ENCODE measurements around the gene POLE4. TPM values are rescaled to one million over a fixed set of nuclear protein-coding genes. Genes with fewer than 3 reads are reported as not detected.
A peak's percentile ranks its signal among the peaks of the same experiment; 100 is the strongest.

Gene POLE4
- polyA plus RNA-seq, result 10 to 100 TPM; 21.3 to 30.9 TPM

- Histone ChIP-seq H3K36me3 (ENCODE audit: control insufficient read depth in 2 of 2, insufficient read depth in 2 of 2, low read length in 1 of 2) (no peaks in the 10 kb centered on the region), H3K4me3 (ENCODE audit: low read depth in 1 of 2, low read length in 2 of 2) (peak within 1 kb of the TSS; percentile 66 to 86), H3K9me3 (ENCODE audit: control insufficient read depth in 2 of 2, insufficient read depth in 1 of 2, low read depth in 1 of 2, low read length in 1 of 2) (no peaks in the 10 kb centered on the region), H3K27me3 (ENCODE audit: control insufficient read depth in 1 of 2, insufficient read depth in 2 of 2, low read length in 2 of 2) (no peaks in the 10 kb centered on the region), H3K27ac (ENCODE audit: low read depth in 2 of 2, low read length in 1 of 2) (peak within 1 kb of the TSS; percentile 93 to 97), H3K4me1 (ENCODE audit: control insufficient read depth in 2 of 2, insufficient read depth in 2 of 2, low read length in 1 of 2) (peaks cover 4 to 9% of the 10 kb centered on the region in 2 donors)
- 0 to 1% methylated on average over 66 to 81 of the region's 81 CpGs for WGBS, 2 donors
These were observed at the start of gene POLE4 for GRCh38 chr2:74958274-74959105. TSS of gene POLE4 (plus strand) at chr2:74958643. CDS start at chr2:74958680, 37 bp downstream.

GRCh38 chr2:74908748-74909444 is 49.5 kb upstream of the POLE4 start:
- Histone ChIP-seq H3K27ac (ENCODE audit: low read depth in 2 of 2, low read length in 1 of 2) (no peak overlapping the region), H3K36me3 (ENCODE audit: control insufficient read depth in 2 of 2, insufficient read depth in 2 of 2, low read length in 1 of 2) (no peaks in the 10 kb centered on the region), H3K9me3 (ENCODE audit: control insufficient read depth in 2 of 2, insufficient read depth in 1 of 2, low read depth in 1 of 2, low read length in 1 of 2) (no peaks in the 10 kb centered on the region), H3K27me3 (ENCODE audit: control insufficient read depth in 1 of 2, insufficient read depth in 2 of 2, low read length in 2 of 2) (no peaks in the 10 kb centered on the region), H3K4me1 (ENCODE audit: control insufficient read depth in 2 of 2, insufficient read depth in 2 of 2, low read length in 1 of 2) (no peaks in the 10 kb centered on the region), H3K4me3 (ENCODE audit: low read depth in 1 of 2, low read length in 2 of 2) (peak overlapping the region in 1 of 2 donors; percentile 2)
- 28 to 31% methylated on average over 31 of the region's 31 CpGs for WGBS, 2 donors

- H3K4me1 ChIP-seq (ENCODE audit: control insufficient read depth in 2 of 2, insufficient read depth in 2 of 2, low read length in 1 of 2), result no peaks in the 10 kb centered on the region
- no peaks in the 10 kb centered on the region for H3K9me3 ChIP-seq (ENCODE audit: control insufficient read depth in 2 of 2, insufficient read depth in 1 of 2, low read depth in 1 of 2, low read length in 1 of 2)
- no peaks in the 10 kb centered on the region for H3K36me3 ChIP-seq (ENCODE audit: control insufficient read depth in 2 of 2, insufficient read depth in 2 of 2, low read length in 1 of 2)
- H3K27ac ChIP-seq (ENCODE audit: low read depth in 2 of 2, low read length in 1 of 2), result no peak overlapping the region
- H3K4me3 ChIP-seq (ENCODE audit: low read depth in 1 of 2, low read length in 2 of 2), result no peak overlapping the region
- H3K27me3 ChIP-seq (ENCODE audit: control insufficient read depth in 1 of 2, insufficient read depth in 2 of 2, low read length in 2 of 2), result no peaks in the 10 kb centered on the region
- WGBS, 2 donors, result 78 to 82% methylated on average over 1 of the region's 1 CpG
These were observed 48.2 kb upstream of the POLE4 start for GRCh38 chr2:74910245-74910644.

- WGBS, 2 donors, result 60 to 69% methylated on average over 4 of the region's 4 CpGs
- no peak overlapping the region for H3K27ac ChIP-seq (ENCODE audit: low read depth in 2 of 2, low read length in 1 of 2)
- H3K4me1 ChIP-seq (ENCODE audit: control insufficient read depth in 2 of 2, insufficient read depth in 2 of 2, low read length in 1 of 2), result no peaks in the 10 kb centered on the region
- no peaks in the 10 kb centered on the region for H3K36me3 ChIP-seq (ENCODE audit: control insufficient read depth in 2 of 2, insufficient read depth in 2 of 2, low read length in 1 of 2)
- no peaks in the 10 kb centered on the region for H3K27me3 ChIP-seq (ENCODE audit: control insufficient read depth in 1 of 2, insufficient read depth in 2 of 2, low read length in 2 of 2)
- H3K9me3 ChIP-seq (ENCODE audit: control insufficient read depth in 2 of 2, insufficient read depth in 1 of 2, low read depth in 1 of 2, low read length in 1 of 2), result no peaks in the 10 kb centered on the region
- no peak overlapping the region for H3K4me3 ChIP-seq (ENCODE audit: low read depth in 1 of 2, low read length in 2 of 2)
These were observed 47.4 kb upstream of the POLE4 start for GRCh38 chr2:74911061-74911460.

- Histone ChIP-seq H3K4me3 (ENCODE audit: low read depth in 1 of 2, low read length in 2 of 2) (no peak overlapping the region), H3K4me1 (ENCODE audit: control insufficient read depth in 2 of 2, insufficient read depth in 2 of 2, low read length in 1 of 2) (peaks cover 2 to 4% of the 10 kb centered on the region in 2 donors), H3K27me3 (ENCODE audit: control insufficient read depth in 1 of 2, insufficient read depth in 2 of 2, low read length in 2 of 2) (no peaks in the 10 kb centered on the region), H3K27ac (ENCODE audit: low read depth in 2 of 2, low read length in 1 of 2) (no peak overlapping the region), H3K9me3 (ENCODE audit: control insufficient read depth in 2 of 2, insufficient read depth in 1 of 2, low read depth in 1 of 2, low read length in 1 of 2) (no peaks in the 10 kb centered on the region), H3K36me3 (ENCODE audit: control insufficient read depth in 2 of 2, insufficient read depth in 2 of 2, low read length in 1 of 2) (no peaks in the 10 kb centered on the region)
- WGBS, 2 donors, result 67 to 72% methylated on average over 4 of the region's 4 CpGs
These were observed 42.7 kb upstream of the POLE4 start for GRCh38 chr2:74915743-74916142.

GRCh38 chr2:74916394-74916793 is 42.0 kb upstream of the POLE4 start:
- Histone ChIP-seq H3K4me1 (ENCODE audit: control insufficient read depth in 2 of 2, insufficient read depth in 2 of 2, low read length in 1 of 2) (peaks cover 2 to 4% of the 10 kb centered on the region in 2 donors), H3K4me3 (ENCODE audit: low read depth in 1 of 2, low read length in 2 of 2) (no peak overlapping the region), H3K9me3 (ENCODE audit: control insufficient read depth in 2 of 2, insufficient read depth in 1 of 2, low read depth in 1 of 2, low read length in 1 of 2) (no peaks in the 10 kb centered on the region), H3K27me3 (ENCODE audit: control insufficient read depth in 1 of 2, insufficient read depth in 2 of 2, low read length in 2 of 2) (no peaks in the 10 kb centered on the region), H3K27ac (ENCODE audit: low read depth in 2 of 2, low read length in 1 of 2) (no peak overlapping the region), H3K36me3 (ENCODE audit: control insufficient read depth in 2 of 2, insufficient read depth in 2 of 2, low read length in 1 of 2) (no peaks in the 10 kb centered on the region)
- WGBS, 2 donors, result 64 to 70% methylated on average over 2 of the region's 2 CpGs

GRCh38 chr2:74917702-74918619 is 40.5 kb upstream of the POLE4 start:
- H3K36me3 ChIP-seq (ENCODE audit: control insufficient read depth in 2 of 2, insufficient read depth in 2 of 2, low read length in 1 of 2), result no peaks in the 10 kb centered on the region
- peaks cover 2 to 4% of the 10 kb centered on the region in 2 donors for H3K4me1 ChIP-seq (ENCODE audit: control insufficient read depth in 2 of 2, insufficient read depth in 2 of 2, low read length in 1 of 2)
- no peak overlapping the region for H3K27ac ChIP-seq (ENCODE audit: low read depth in 2 of 2, low read length in 1 of 2)
- 78 to 81% methylated on average over 20 of the region's 20 CpGs for WGBS, 2 donors
- no peak overlapping the region for H3K4me3 ChIP-seq (ENCODE audit: low read depth in 1 of 2, low read length in 2 of 2)
- H3K27me3 ChIP-seq (ENCODE audit: control insufficient read depth in 1 of 2, insufficient read depth in 2 of 2, low read length in 2 of 2), result no peaks in the 10 kb centered on the region
- H3K9me3 ChIP-seq (ENCODE audit: control insufficient read depth in 2 of 2, insufficient read depth in 1 of 2, low read depth in 1 of 2, low read length in 1 of 2), result no peaks in the 10 kb centered on the region

GRCh38 chr2:74919827-74920226 is 38.6 kb upstream of the POLE4 start:
- H3K9me3 ChIP-seq (ENCODE audit: control insufficient read depth in 2 of 2, insufficient read depth in 1 of 2, low read depth in 1 of 2, low read length in 1 of 2), result no peaks in the 10 kb centered on the region
- peaks cover 2 to 4% of the 10 kb centered on the region in 2 donors for H3K4me1 ChIP-seq (ENCODE audit: control insufficient read depth in 2 of 2, insufficient read depth in 2 of 2, low read length in 1 of 2)
- H3K27ac ChIP-seq (ENCODE audit: low read depth in 2 of 2, low read length in 1 of 2), result no peak overlapping the region
- H3K4me3 ChIP-seq (ENCODE audit: low read depth in 1 of 2, low read length in 2 of 2), result no peak overlapping the region
- no peaks in the 10 kb centered on the region for H3K36me3 ChIP-seq (ENCODE audit: control insufficient read depth in 2 of 2, insufficient read depth in 2 of 2, low read length in 1 of 2)
- no peaks in the 10 kb centered on the region for H3K27me3 ChIP-seq (ENCODE audit: control insufficient read depth in 1 of 2, insufficient read depth in 2 of 2, low read length in 2 of 2)
- 4 to 5% methylated on average over 34 of the region's 34 CpGs for WGBS, 2 donors

- H3K4me3 ChIP-seq (ENCODE audit: low read depth in 1 of 2, low read length in 2 of 2), result no peak overlapping the region
- H3K27ac ChIP-seq (ENCODE audit: low read depth in 2 of 2, low read length in 1 of 2), result no peak overlapping the region
- no peaks in the 10 kb centered on the region for H3K9me3 ChIP-seq (ENCODE audit: control insufficient read depth in 2 of 2, insufficient read depth in 1 of 2, low read depth in 1 of 2, low read length in 1 of 2)
- H3K4me1 ChIP-seq (ENCODE audit: control insufficient read depth in 2 of 2, insufficient read depth in 2 of 2, low read length in 1 of 2), result peaks cover 2 to 4% of the 10 kb centered on the region in 2 donors
- H3K36me3 ChIP-seq (ENCODE audit: control insufficient read depth in 2 of 2, insufficient read depth in 2 of 2, low read length in 1 of 2), result no peaks in the 10 kb centered on the region
- WGBS, 2 donors, result 89 to 92% methylated on average over 2 of the region's 2 CpGs
- H3K27me3 ChIP-seq (ENCODE audit: control insufficient read depth in 1 of 2, insufficient read depth in 2 of 2, low read length in 2 of 2), result no peaks in the 10 kb centered on the region
These were observed 37.2 kb upstream of the POLE4 start for GRCh38 chr2:74921236-74921736.

Measured in esophagus (tissue), 2 donors.